Measurements from ENCODE around the gene GTF3C1.
"Not testable (repeated sequence)": the region's sequence is repeated elsewhere in the genome, so short reads cannot be mapped to it uniquely, and the experiment has no call there.

The GTF3C1 gene

DNA sequence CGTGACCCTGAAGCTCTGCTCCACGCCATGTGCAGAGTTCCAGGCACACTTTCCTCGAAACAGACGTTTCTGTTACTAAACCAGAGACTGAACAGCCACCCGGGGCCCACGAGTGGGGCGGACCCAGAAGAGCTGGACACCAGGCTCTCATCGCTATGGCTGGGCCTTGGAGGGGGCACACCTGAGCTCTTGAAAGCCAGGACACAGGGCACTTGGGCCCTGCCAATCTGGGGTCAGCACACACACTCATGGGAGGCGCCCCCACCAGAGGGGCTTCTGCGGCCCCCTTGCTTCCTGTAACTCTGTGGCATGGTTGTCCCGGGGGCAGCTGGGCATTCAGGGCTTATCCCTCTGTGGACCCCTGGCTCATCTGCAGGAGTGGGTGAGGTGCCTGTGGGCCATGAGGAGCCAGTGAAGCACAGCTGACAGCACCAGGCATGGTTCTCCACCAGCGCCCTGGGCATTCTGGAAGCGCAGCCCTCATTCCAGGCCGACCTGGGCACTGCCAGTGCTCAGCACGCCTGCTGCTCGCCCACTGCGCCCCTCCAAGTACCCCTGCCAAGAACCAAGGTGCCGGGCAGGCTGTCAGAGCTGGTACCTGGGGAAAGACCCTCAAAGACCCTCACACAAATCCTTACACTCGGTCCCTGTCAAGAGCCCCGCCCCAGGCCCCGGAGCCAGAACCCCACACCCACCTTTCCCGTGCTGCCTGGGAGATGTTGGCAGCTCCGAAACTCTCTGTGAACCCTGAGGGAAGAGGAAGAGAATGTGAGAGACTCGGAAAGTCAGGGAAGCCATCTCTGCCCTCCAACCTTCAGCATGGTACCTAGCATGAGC lies 86.6 kb downstream of the GTF3C1 start:
- DNase-seq (ENCODE audit: low read depth): no peak

DNA sequence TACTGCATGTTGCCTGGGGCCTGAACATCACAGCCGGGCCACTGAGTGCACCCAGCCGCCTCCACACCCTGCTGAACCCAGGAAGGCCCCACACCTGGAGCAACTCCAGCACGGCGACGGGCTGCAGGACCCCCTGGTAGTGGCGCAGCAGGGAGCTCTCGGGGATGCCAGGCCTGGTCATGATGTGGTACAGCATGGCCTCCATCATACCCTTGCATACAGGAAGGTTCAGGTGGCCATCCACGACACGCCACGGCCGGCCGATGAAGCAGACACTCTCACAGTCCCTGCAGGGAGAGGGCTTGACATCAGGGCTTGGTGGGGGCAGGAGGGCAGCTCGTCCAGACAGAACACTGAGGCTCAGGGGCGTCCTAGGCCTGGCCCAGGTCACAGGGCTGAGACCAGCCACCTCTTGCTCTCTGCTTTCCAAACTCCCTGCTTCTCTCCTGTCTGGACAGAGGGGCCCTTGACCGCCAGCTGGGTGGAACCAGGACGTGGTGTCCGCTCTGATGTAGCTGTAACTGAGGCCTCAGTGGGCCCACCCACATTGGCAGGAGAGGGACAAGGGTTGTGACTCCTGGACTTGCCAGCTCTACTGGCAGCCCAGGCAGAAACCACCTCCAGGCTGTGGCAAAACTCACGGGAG lies 87.4 kb downstream of the GTF3C1 start:
- no peak for DNase-seq (ENCODE audit: low read depth)

DNA sequence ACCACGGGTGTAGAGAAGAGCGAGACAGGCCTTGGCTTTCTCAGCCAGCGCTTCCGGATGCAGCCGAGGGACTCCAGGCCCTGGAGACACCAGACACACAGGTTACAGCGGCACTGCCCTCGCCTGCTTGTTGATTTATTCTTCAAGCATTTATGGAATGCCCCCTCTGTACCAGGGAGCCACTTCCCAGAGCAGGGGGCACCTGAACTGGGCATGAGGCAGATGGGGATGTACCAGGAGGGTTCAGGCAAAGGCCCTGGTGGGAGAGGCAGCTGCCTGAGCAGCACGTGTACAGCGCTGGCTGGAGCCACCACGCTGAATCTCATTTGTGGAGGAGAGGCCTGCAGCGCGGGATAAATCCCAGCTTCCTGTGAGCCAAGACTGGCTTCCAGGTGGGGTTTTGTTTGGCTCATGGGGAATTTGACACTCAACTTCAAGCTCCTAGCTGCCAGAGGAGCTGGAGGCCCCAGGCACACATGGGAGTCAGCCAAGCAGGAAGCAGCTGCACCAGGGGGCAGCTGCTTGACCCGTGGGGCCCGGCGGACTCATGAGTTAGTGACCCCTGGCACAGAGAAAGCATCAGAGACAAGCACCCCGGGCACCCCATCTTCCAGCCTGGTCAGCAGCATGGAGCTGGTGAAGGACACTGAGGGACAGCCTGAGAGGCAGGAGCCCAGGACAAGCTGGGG lies 88.1 kb downstream of the GTF3C1 start:
- DNase-seq (ENCODE audit: low read depth): no peak

DNA sequence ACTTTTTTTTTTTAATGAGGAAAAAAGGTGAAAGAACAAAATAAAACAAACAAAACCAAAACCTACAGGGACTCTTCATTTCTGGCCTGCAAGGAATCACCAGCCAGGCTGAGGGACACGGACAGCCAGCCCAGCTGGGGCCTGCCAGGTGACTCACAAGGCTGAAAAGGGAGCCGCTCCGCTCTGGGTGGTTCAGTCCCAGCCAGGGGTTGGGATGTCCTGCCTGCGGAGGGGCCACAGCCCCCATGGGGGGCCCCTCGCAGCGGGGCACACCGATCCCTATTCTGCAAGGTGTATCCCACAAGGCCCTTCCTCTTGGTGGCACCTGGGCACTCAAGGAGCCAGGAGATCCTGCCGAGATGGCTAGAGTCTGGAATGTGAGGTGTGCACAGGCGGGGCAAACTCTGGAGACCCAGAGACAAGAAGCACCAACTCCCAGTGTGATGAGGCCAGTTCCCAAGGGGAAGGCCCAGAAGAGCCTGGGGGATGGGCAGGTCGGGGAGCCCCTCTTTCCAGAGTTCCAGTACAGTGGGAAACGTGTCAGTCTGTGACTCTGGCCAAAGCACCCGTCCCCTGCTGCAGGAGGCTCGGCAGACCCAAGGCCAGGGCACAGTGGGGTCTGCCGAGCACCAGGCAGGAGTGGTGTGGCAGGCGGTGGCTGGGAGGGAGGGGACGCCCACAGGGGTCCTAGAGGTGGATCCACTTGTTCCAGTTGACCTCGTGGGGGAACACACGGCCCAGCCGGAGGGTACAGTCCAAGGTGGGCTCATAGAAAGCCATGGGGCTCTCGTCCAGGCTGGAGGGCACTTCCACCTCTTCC lies 88.8 kb downstream of the GTF3C1 start:
- no peak for DNase-seq (ENCODE audit: low read depth)

- DNase-seq (ENCODE audit: low read depth): no peak
These were observed 89.5 kb downstream of the GTF3C1 start for GRCh38 chr16:27460213-27460612.

DNA sequence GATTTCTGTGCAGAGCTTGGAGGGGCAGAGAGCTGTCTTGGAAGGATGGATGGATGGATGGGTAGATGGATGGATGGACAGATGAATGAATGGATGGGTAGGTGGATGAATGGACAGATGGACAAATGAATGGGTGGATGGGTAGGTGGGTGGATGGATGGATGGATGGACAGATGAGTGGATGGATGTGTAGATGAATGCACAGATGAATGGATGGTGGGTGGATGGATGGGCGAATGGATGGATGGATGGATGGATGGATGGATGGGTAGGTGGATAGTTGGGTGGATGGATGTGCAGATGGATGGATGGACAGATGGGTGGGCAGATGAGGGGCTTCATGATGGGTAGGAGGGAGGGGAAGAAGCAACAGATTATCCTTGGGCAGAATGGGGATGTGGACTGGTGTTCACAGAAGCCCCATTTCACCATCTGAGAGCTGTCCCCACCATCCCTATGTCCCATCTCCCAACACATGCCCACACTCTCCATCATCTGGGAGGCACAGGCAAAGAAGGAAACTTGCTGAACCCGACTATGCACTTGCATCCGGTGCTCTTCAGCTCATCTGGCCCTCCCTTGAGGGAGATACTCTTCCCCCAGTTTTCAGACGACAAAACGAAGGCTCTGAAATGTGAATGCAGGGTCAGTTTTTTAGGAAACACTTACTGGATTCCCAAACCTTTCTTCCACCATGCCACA lies 90.6 kb downstream of the GTF3C1 start:
- no peak for DNase-seq (ENCODE audit: low read depth)

- no peak for DNase-seq (ENCODE audit: low read depth)
These were observed 91.5 kb downstream of the GTF3C1 start for GRCh38 chr16:27458258-27458657.

GRCh38 chr16:27457605-27457900 lies 92.2 kb downstream of the GTF3C1 start:
- DNase-seq (ENCODE audit: low read depth): not testable (repeated sequence)

DNA sequence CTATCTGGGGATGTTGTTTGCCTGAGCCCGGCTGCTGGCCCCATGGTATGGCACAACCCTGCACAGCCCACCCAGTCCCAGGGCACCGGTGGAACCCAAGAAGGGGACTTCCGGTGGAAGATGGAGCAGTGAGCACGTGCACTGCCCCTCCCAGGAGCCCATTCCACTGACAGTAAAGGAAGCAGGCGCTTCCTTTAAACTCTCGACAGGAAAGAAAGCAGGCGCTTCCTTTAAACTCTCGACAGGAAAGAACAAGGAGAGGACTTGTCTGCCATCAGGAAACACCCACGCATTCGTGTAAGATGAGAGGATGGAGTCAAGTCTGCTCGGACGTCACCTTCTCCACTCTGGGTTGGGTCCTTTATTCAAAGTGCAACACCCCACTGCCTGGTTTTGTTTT lies 94.0 kb downstream of the GTF3C1 start:
- DNase-seq (ENCODE audit: low read depth): no peak

GRCh38 chr16:27453494-27453825 lies 96.3 kb downstream of the GTF3C1 start:
- DNase-seq (ENCODE audit: low read depth): no peak

GRCh38 chr16:27452569-27453493 lies 96.9 kb downstream of the GTF3C1 start:
- no peak for DNase-seq (ENCODE audit: low read depth)

DNA sequence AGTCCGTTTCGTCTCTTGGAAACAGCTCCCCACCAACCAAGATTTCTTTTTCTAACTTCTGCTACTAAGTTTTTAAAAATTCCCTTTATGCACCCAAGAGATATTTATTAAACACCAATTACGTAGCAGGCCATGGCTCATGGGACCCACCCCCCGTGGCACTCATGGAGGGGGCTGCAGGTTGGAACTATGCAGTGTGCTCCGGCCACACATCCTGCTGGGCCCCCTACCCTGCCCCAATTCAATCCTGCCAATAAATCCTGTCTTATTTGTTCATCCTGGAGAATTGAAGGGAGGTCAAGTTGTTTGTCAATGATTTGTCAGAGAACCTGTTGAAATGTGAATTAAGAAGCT lies 99.5 kb downstream of the GTF3C1 start:
- no peak for DNase-seq (ENCODE audit: low read depth)

GRCh38 chr16:27449434-27450195 lies 100.1 kb downstream of the GTF3C1 start:
- peak; percentile 53 for DNase-seq (ENCODE audit: low read depth)

DNA sequence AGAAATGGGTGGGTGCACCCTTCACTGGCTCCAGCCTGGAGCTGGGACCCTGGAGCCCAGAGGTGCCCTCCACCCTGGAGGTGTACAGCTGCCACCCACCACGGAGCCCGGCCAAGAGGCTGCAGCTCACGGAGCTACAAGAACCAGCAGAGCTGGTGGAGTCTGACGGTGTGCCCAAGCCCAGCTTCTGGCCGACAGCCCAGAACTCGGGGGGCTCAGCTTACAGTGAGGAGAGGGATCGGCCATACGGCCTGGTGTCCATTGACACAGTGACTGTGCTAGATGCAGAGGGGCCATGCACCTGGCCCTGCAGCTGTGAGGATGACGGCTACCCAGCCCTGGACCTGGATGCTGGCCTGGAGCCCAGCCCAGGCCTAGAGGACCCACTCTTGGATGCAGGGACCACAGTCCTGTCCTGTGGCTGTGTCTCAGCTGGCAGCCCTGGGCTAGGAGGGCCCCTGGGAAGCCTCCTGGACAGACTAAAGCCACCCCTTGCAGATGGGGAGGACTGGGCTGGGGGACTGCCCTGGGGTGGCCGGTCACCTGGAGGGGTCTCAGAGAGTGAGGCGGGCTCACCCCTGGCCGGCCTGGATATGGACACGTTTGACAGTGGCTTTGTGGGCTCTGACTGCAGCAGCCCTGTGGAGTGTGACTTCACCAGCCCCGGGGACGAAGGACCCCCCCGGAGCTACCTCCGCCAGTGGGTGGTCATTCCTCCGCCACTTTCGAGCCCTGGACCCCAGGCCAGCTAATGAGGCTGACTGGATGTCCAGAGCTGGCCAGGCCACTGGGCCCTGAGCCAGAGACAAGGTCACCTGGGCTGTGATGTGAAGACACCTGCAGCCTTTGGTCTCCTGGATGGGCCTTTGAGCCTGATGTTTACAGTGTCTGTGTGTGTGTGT lies 100.9 kb downstream of the GTF3C1 start:
- no peak for DNase-seq (ENCODE audit: low read depth)

DNA sequence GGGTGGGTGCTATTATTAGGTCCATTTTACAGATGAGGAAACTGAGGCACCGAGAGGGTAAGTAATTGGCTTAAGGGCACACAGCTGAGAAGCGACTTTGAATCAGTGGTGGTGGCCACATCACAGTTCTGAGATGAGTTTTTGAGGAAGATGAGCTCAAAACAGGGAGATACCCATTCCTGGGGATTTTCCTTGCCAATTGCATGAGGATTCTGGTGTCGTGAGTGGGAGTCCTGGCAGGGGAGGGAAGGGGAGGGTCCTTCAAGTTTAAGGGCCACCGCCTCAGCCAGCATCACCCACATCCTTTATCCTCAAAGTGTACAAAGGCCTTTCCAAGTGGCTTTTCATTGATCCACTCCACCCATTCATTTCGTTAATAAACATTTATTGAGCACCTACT lies 102.4 kb downstream of the GTF3C1 start:
- no peak for DNase-seq (ENCODE audit: low read depth)

- DNase-seq (ENCODE audit: low read depth): peak; percentile 75
These were observed 103.0 kb downstream of the GTF3C1 start for GRCh38 chr16:27446721-27447120.

GRCh38 chr16:27445502-27446175 lies 104.1 kb downstream of the GTF3C1 start:
- DNase-seq (ENCODE audit: low read depth): no peak

DNA sequence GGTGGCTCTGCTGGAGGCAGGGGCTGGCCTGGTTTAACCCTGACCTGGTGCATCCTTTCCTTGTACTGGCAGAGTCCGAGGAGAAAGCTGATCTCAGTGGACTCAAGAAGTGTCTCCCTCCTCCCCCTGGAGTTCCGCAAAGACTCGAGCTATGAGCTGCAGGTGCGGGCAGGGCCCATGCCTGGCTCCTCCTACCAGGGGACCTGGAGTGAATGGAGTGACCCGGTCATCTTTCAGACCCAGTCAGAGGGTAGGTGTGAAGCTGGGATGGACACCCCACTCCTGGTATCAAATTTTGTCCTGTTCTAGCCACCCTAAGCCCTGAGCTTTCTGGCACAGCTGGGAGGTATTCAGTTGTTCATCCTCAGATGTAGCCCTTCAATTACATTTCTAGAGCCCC lies 105.2 kb downstream of the GTF3C1 start:
- no peak for DNase-seq (ENCODE audit: low read depth)

DNA sequence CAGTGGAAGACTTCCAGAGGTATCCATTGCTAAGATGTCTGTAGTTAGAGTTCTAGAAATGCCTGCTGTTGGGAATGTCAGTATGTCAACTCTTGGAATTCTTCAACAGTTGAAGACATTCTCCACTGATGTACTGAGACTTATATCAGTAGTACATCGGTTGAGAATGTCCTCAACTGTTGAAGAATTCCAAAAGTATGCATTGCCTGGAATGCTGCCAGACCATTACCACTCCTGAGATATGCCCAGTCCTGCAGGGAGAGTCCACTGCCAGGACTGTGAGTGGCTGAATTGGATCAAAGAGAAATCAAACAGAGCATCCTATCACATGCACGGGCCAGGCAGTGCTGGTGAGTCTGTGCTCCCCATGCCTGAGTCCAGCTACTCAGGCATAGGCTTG lies 105.7 kb downstream of the GTF3C1 start:
- DNase-seq (ENCODE audit: low read depth): no peak

Data from activated T-helper 1 cell treated with Interleukin-2 at 50 U/mL for 16 hours (primary cell).